ENCODE measurements around the gene CCDC9B.

Gene CCDC9B

GRCh38 chr15:40354408-40355171 is 13.9 kb upstream of the CCDC9B start:
- Histone ChIP-seq H3K27me3 (ENCODE audit: insufficient read depth, poor library complexity, severe bottlenecking) (no peaks in the 10 kb centered on the region), H3K27ac (replicated peaks) (no peak overlapping the region), H3K4me3 (replicated peaks; ENCODE audit: insufficient read depth, low read length) (no peak overlapping the region)
- DNase-seq (ENCODE audit: low read depth in 1 of 2, low spot score in 1 of 2): no peak
- TF ChIP-seq REST (IDR thresholded peaks at IDR 0.05; ENCODE audit: insufficient replicate concordance, low read depth) (no peak), GABPA (IDR thresholded peaks at IDR 0.05; ENCODE audit: low read depth) (no peak), CTCF (IDR thresholded peaks at IDR 0.05; ENCODE audit: insufficient read depth, low read length) (peak; percentile 36), SPI1 (IDR thresholded peaks at IDR 0.05; ENCODE audit: borderline replicate concordance, low read depth) (no peak)

- no peak for DNase-seq (ENCODE audit: low read depth in 1 of 2, low spot score in 1 of 2)
- no peak overlapping the region for H3K27ac ChIP-seq (replicated peaks)
- no peak for TF ChIP-seq CTCF (IDR thresholded peaks at IDR 0.05; ENCODE audit: insufficient read depth, low read length)
- no peak for TF ChIP-seq POLR2AphosphoS5 (IDR thresholded peaks at IDR 0.05; ENCODE audit: low read depth)
- no peak for TF ChIP-seq REST (IDR thresholded peaks at IDR 0.05; ENCODE audit: insufficient replicate concordance, low read depth)
- no peak for TF ChIP-seq GABPA (IDR thresholded peaks at IDR 0.05; ENCODE audit: low read depth)
- TF ChIP-seq SPI1 (IDR thresholded peaks at IDR 0.05; ENCODE audit: borderline replicate concordance, low read depth): no peak
Observed at GRCh38 chr15:40353697-40354096, 13.0 kb upstream of the CCDC9B start.

DNA sequence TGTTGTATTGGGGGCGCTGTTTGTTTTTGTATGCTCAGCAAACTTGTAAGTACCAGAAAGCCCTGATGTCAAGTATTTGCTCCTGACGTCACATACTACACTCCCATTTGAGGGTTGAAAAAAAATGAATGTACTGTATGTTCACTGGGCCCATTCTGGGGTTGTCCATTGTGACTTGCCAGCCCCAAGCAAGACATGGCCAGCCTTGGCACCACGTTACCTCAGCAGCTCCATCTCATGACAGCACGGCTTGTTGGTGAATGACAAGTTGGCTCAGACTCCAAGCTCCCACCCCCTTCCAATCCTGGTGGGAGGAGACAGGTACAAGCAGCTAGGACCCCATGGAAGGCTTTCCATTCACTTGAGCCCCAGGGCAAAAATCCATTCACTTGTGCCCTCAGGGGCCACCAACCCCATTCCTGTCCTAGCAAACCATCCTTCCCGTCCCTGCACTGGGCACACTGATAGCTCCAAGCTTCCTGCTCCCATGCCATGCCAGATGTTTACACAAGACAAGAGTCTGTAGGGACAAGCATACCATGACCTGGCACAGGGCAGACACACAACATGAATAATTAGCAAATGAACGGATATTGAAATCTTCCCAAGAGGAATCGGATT is 11.7 kb upstream of the CCDC9B start:
- Histone ChIP-seq H3K27me3 (ENCODE audit: insufficient read depth, poor library complexity, severe bottlenecking) (no peaks in the 10 kb centered on the region), H3K27ac (replicated peaks) (no peak overlapping the region), H3K4me3 (replicated peaks; ENCODE audit: insufficient read depth, low read length) (no peak overlapping the region)
- TF ChIP-seq CTCF (IDR thresholded peaks at IDR 0.05; ENCODE audit: insufficient read depth, low read length): no peak
- TF ChIP-seq POLR2AphosphoS5 (IDR thresholded peaks at IDR 0.05; ENCODE audit: low read depth): no peak
- no peak for TF ChIP-seq SPI1 (IDR thresholded peaks at IDR 0.05; ENCODE audit: borderline replicate concordance, low read depth)
- no peak for TF ChIP-seq REST (IDR thresholded peaks at IDR 0.05; ENCODE audit: insufficient replicate concordance, low read depth)
- TF ChIP-seq GABPA (IDR thresholded peaks at IDR 0.05; ENCODE audit: low read depth): no peak
- no peak for DNase-seq (ENCODE audit: low read depth in 1 of 2, low spot score in 1 of 2)

More at GRCh38 chr15:40353697-40354096, 13.0 kb upstream of the CCDC9B start:
- Histone ChIP-seq H3K4me3 (replicated peaks; ENCODE audit: insufficient read depth, low read length) (no peak overlapping the region), H3K27me3 (ENCODE audit: insufficient read depth, poor library complexity, severe bottlenecking) (no peaks in the 10 kb centered on the region)

Data from HL-60 (cell line).